ENCODE data around the gene HSPA12A. TPM values are rescaled to one million over a fixed set of nuclear protein-coding genes. Genes with fewer than 3 reads are reported as not detected.
A peak's percentile ranks its signal among the peaks of the same experiment; 100 is the strongest.

Gene HSPA12A
- total RNA-seq, 1 donor from 2014 or later: 7.4 TPM

GRCh38 chr10:116690356-116691322 is 51.7 kb downstream of the HSPA12A start:
- intact Hi-C loops (cut with DNase I): no loop called here
- Histone ChIP-seq H3K4me1 (peaks cover 22% of the 10 kb centered on the region), H3K9me3 (no peaks in the 10 kb centered on the region), H3K27ac (no peak overlapping the region), H3K4me3 (no peak overlapping the region), H3K36me3 (no peaks in the 10 kb centered on the region), H3K27me3 (no peaks in the 10 kb centered on the region)
- DNase-seq (no peak), ATAC-seq (no peak)
- peak; percentile 18 for TF ChIP-seq CTCF (IDR thresholded peaks at IDR 0.05)

GRCh38 chr10:116689744-116690143 is 52.6 kb downstream of the HSPA12A start:
- H3K4me3 ChIP-seq: no peak overlapping the region
- TF ChIP-seq CTCF (IDR thresholded peaks at IDR 0.05): no peak
- H3K4me1 ChIP-seq: peaks cover 22% of the 10 kb centered on the region
- H3K9me3 ChIP-seq: no peaks in the 10 kb centered on the region
- H3K36me3 ChIP-seq: no peaks in the 10 kb centered on the region
- H3K27me3 ChIP-seq: no peaks in the 10 kb centered on the region
- ATAC-seq: no peak
- no peak for DNase-seq
- intact Hi-C loops (cut with DNase I): loop anchor here (10.0 kb wide), 1 partner anchor 105 kb away; no protein-coding TSS in a partner anchor
- no peak overlapping the region for H3K27ac ChIP-seq

- intact Hi-C loops (cut with DNase I): loop anchor here (10.0 kb wide), 1 partner anchor 106 kb away; no protein-coding TSS in a partner anchor
- no peak for ATAC-seq
- Histone ChIP-seq H3K27me3 (no peaks in the 10 kb centered on the region), H3K4me3 (no peak overlapping the region), H3K27ac (no peak overlapping the region), H3K9me3 (no peaks in the 10 kb centered on the region), H3K36me3 (no peaks in the 10 kb centered on the region), H3K4me1 (peaks cover 16% of the 10 kb centered on the region)
- DNase-seq: peak; percentile 17
- no peak for TF ChIP-seq CTCF (IDR thresholded peaks at IDR 0.05)
Observed at GRCh38 chr10:116688741-116689495, 53.4 kb downstream of the HSPA12A start.

- Histone ChIP-seq H3K4me1 (peaks cover 16% of the 10 kb centered on the region), H3K27me3 (no peaks in the 10 kb centered on the region), H3K27ac (no peak overlapping the region), H3K36me3 (no peaks in the 10 kb centered on the region), H3K9me3 (no peaks in the 10 kb centered on the region), H3K4me3 (no peak overlapping the region)
- intact Hi-C loops (cut with DNase I): loop anchor here (10.0 kb wide), 1 partner anchor 107 kb away; no protein-coding TSS in a partner anchor
- peak; percentile 26 for DNase-seq
- TF ChIP-seq CTCF (IDR thresholded peaks at IDR 0.05): no peak
- no peak for ATAC-seq
Observed at GRCh38 chr10:116688241-116688711, 54.1 kb downstream of the HSPA12A start.

GRCh38 chr10:116687633-116688032 is 54.7 kb downstream of the HSPA12A start:
- no peaks in the 10 kb centered on the region for H3K27me3 ChIP-seq
- H3K27ac ChIP-seq: no peak overlapping the region
- H3K36me3 ChIP-seq: no peaks in the 10 kb centered on the region
- no peak for TF ChIP-seq CTCF (IDR thresholded peaks at IDR 0.05)
- H3K9me3 ChIP-seq: no peaks in the 10 kb centered on the region
- peak; percentile 33 for DNase-seq
- H3K4me3 ChIP-seq: no peak overlapping the region
- no peak for ATAC-seq
- H3K4me1 ChIP-seq: peaks cover 16% of the 10 kb centered on the region
- intact Hi-C loops (cut with DNase I): loop anchor here (10.0 kb wide), 1 partner anchor 107 kb away; no protein-coding TSS in a partner anchor

All from upper lobe of right lung (tissue), 1 donor.